Measurements from ENCODE around the gene GPM6B.

DNA sequence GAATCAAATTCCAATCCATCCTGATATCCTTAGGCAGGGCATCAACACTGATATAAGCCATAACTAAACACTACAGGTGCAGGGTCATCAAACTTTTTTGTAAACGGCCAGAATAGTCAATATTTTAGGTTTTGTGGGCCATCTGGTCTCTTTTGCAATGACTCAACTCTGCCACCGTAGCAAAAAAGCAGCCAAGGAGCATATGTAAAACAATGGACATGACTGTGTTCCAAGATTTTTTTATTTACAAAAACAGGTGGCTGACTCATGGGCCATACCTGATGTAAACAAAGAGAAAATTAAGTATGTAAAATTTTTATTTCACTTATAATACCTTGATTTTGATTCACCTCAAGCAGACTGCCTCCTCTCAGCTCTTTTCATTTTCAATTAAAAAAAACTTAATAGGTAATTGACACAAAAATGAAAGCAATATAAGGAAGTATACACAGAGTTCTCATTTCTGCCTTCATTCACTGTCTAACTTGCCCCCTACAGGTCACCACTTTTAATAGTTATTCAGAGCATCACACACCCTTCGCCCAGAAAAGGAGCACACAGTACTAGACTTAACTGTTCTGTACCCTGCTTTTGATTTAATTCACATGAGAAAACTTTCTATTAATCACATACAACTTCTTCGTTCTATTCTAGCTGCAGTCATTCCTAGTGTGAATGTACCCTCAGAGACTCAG, 35.3 kb upstream of the GPM6B start:
- TF ChIP-seq GATA2 (IDR thresholded peaks at IDR 0.05; ENCODE audit: low read depth, low read length) (no peak), GATA3 (IDR thresholded peaks at IDR 0.05; ENCODE audit: low read depth, low read length) (no peak)
